ENCODE data around the gene LRRC3.
"Not testable (repeated sequence)": the region's sequence is repeated elsewhere in the genome, so short reads cannot be mapped to it uniquely, and the experiment has no call there.

The LRRC3 gene

DNA sequence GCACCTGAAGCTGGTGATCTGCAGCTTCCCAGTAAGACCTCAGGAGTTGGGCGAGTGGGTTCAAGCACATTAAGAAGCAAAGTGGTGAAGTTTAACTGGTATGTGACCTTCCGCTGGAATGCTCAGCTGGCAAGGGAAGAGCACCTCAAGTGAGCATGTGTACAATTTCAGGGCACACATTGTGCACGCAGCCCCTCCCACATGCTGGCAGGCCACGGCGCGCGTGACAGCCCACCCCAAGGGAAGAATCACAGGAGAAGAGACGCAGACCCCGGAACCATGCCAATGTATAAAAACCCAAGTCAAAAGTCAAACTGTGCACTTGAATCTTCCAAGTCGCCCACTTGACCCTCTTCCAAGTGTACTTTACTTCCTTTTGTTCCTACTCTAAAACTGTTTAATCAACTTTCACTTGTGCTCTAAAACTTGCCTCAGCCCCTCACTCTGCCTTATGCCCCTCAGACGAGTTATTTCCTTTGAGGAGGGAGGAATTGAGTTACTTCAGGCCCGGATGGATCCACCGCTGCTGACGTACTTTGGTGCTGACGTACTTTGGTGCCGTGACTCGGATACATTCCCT is 20.0 kb downstream of the LRRC3 start:
- DNase-seq (ENCODE audit: low read depth), result no peak
- TF ChIP-seq, protein P1, sequence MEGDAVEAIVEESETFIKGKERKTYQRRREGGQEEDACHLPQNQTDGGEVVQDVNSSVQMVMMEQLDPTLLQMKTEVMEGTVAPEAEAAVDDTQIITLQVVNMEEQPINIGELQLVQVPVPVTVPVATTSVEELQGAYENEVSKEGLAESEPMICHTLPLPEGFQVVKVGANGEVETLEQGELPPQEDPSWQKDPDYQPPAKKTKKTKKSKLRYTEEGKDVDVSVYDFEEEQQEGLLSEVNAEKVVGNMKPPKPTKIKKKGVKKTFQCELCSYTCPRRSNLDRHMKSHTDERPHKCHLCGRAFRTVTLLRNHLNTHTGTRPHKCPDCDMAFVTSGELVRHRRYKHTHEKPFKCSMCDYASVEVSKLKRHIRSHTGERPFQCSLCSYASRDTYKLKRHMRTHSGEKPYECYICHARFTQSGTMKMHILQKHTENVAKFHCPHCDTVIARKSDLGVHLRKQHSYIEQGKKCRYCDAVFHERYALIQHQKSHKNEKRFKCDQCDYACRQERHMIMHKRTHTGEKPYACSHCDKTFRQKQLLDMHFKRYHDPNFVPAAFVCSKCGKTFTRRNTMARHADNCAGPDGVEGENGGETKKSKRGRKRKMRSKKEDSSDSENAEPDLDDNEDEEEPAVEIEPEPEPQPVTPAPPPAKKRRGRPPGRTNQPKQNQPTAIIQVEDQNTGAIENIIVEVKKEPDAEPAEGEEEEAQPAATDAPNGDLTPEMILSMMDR (IDR thresholded peaks at IDR 0.05; ENCODE audit: insufficient read depth, low read depth, low read length, missing control alignments), result no peak
- no peak overlapping the region for H3K4me3 ChIP-seq (ENCODE audit: low read length)

DNA sequence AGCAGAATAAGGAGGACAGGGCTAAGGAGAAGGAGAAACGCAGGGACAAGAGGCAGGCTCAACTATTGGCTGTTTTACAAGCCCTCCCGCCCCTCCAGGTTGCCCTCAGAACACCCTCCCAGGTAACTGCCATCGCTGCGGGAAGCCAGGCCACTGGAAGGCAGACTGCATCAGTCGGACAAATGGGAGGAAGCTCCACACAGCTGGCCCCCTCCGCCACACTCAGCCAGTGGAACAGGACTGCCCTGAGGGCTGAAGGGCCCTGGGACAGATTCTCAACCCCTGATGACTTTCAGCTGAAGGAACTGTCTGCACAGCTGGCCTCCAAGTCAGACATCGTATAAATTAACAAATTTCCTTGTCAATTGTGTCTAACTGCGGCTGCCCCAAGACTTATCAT is 21.8 kb downstream of the LRRC3 start:
- H3K4me3 ChIP-seq (ENCODE audit: low read length), result no peak overlapping the region
- DNase-seq (ENCODE audit: low read depth), result no peak
- TF ChIP-seq, protein P1 (IDR thresholded peaks at IDR 0.05; ENCODE audit: insufficient read depth, low read depth, low read length, missing control alignments), result no peak

DNA sequence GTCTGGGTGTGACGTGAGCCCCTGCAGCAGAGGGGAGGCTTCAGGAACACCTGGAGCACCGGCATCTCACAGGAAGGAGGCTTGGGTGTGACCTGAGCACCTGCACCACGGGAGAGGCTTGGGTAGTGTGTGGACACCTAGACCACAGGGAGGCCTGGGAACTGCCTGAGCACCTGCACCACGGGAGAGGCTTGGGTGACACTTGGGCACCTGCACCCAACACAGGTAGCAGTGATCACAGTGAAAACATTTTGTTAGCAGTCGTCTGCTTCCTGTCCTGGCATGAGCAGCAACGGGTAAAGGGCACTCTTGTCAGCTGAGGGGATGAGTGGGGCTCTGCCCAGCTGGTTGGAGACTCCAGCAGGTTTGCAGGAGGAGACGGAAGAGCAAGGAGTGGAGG is 22.4 kb downstream of the LRRC3 start:
- no peak for DNase-seq (ENCODE audit: low read depth)
- H3K4me3 ChIP-seq (ENCODE audit: low read length), result no peak overlapping the region
- TF ChIP-seq, protein P1 (IDR thresholded peaks at IDR 0.05; ENCODE audit: insufficient read depth, low read depth, low read length, missing control alignments), result no peak

DNA sequence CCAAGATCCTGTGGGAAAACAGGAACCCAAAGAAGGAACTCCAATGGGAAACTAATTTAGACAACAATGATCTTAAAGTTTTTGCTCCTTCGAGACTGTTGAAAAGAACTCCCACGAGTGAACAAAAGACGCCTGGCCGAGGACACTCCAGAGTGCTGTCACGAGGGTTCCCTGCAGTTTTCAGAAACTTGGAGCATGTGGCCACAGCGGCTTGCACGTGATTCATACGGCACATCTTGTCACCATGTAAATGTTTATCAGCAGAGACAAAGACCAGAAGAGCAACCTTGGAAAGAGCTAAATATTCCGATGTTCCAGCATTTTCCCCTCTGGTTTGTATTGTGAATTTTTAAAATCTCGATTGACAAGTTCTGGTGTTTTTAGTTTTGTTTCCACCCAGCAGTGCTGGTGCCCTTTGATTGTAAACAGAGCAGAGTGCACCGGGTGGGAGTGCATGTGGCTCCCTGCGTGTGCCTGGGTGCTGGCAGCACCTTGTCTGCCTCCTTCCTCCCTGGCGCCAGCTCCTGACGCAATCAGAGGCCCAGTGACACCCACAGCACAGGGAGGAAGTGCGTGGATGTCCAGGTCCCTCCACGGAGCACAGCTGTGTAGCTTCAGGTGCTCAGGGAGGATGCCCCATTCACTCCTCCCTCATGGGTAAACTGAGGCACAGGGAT is 23.0 kb downstream of the LRRC3 start:
- TF ChIP-seq, protein P1 (IDR thresholded peaks at IDR 0.05; ENCODE audit: insufficient read depth, low read depth, low read length, missing control alignments), result no peak
- no peak overlapping the region for H3K4me3 ChIP-seq (ENCODE audit: low read length)
- DNase-seq (ENCODE audit: low read depth), result no peak

DNA sequence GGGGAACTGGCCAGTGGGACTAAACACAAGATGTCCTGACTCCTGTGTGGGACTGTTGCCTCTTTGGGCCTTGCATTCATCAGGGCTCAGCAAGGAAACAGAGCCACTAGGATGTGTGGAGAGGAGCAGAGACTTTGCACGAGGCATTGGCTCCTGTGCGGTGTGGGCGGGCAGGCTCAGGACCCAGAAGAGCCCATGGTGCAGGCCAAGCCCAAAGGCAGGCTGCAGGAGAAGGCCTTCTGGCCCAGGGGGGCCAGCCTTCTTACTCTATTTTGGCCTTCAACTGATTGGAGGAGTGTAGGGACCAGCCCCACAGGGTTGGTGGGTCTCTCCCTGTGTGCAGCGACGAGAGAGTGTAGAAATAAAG is 23.5 kb downstream of the LRRC3 start:
- no peak for DNase-seq (ENCODE audit: low read depth)
- H3K4me3 ChIP-seq (ENCODE audit: low read length), result no peak overlapping the region
- TF ChIP-seq, protein P1 (IDR thresholded peaks at IDR 0.05; ENCODE audit: insufficient read depth, low read depth, low read length, missing control alignments), result no peak

DNA sequence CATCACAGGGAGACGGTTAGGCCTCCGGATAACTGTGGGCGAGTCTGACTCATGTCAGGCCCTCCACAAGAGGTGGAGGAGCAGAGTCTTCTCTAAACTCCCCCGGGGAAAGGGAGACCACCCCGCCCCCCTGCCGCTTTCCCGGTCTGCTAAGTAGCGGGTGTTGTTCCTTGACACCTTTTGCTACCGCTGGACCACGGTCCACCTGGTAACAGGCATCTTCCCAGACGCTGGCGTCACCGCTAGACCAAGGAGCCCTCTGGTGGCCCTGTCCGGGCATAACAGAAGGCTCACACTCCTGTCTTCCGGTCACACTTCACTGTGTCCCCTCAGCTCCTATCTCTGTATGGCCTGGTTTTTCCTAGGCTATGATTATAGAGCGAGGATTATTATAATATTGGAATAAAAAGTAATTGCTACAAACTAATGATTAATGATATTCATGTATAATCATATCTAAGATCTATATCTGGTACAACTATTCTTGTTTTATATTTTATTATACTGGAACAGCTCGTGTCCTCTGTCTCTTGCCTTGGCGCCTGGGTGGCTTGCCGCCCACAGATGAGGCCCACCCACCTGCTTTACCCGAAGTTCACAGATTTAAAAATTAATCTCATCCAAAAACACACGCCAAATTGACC is 24.4 kb downstream of the LRRC3 start:
- TF ChIP-seq, protein P1 (IDR thresholded peaks at IDR 0.05; ENCODE audit: insufficient read depth, low read depth, low read length, missing control alignments), result peak; percentile 25
- not testable (repeated sequence) for H3K4me3 ChIP-seq (ENCODE audit: low read length); DNase-seq (ENCODE audit: low read depth)

Data from epithelial cell of esophagus (primary cell).